HFFc6 (cell line): ENCODE results near the gene CHD1L. TPM values are rescaled to one million over a fixed set of nuclear protein-coding genes. Genes with fewer than 3 reads are reported as not detected.

ENCODE experiments used
- DNase-seq: peaks from one replicate; pipeline ENCODE4 v3.0.0-alpha.2; 2018
- H3K27ac Mint-ChIP-seq: 2 replicates; pipeline ENCODE4 v1.8.0; 2020; ENCODE audit warnings: mild to moderate bottlenecking, mixed read lengths
- H3K27me3 Mint-ChIP-seq: 2 replicates; pipeline ENCODE4 v1.8.0; 2021; ENCODE audit warnings: mild to moderate bottlenecking, moderate library complexity, mixed read lengths; ENCODE audit not compliant: insufficient read depth
- H3K36me3 Mint-ChIP-seq: 2 replicates; pipeline ENCODE4 v1.8.0; 2021; ENCODE audit warnings: low read depth, mixed read lengths
- H3K4me1 Mint-ChIP-seq: 2 replicates; pipeline ENCODE4 v1.8.0; 2020; ENCODE audit warnings: low read depth, mixed read lengths
- H3K4me3 Mint-ChIP-seq: 2 replicates; pipeline ENCODE4 v1.8.0; 2020; ENCODE audit warnings: mild to moderate bottlenecking, moderate library complexity, mixed read lengths
- H3K9me3 Mint-ChIP-seq: 2 replicates; pipeline ENCODE4 v1.8.0; 2020; ENCODE audit warnings: mild to moderate bottlenecking, mixed read lengths
- CTCF ChIP-seq: fragments of 200-600 bp; sonication (generic); IDR thresholded peaks from 2 replicates; pipeline ENCODE4 v1.5.0; 2021; ENCODE audit warnings: antibody characterized with exemption, mild to moderate bottlenecking
- total RNA-seq, 6 experiments: library from RNA; stranded (reverse); fragmentation: NEBNext Ultra II Directional; extraction: Animal tissue kit (Norgen Biotek cat#: 25700); gene quantifications; 2 replicates in 1 of 6; 3 replicates in 5 of 6; pipeline ENCODE4 v1.2.3, GENCODE V29; 2021

CHD1L gene
- total RNA-seq, 6 experiments from 2014 or later: 34.4 to 43.2 (median 38.0) TPM

GRCh38 chr1:147213271-147213670 lies 29.2 kb upstream of the CHD1L start:
- TF ChIP-seq CTCF: no peak
- Mint-ChIP-seq H3K4me1 (peaks cover 7% of the 10 kb centered on the region), H3K36me3 (no peaks in the 10 kb centered on the region), H3K27ac (no peak overlapping the region), H3K4me3 (no peak overlapping the region), H3K9me3 (no peaks in the 10 kb centered on the region), H3K27me3 (peaks cover 2% of the 10 kb centered on the region)
- no peak for DNase-seq

GRCh38 chr1:147214325-147214724 lies 28.2 kb upstream of the CHD1L start:
- no peaks in the 10 kb centered on the region for H3K9me3 Mint-ChIP-seq
- H3K27ac Mint-ChIP-seq: no peak overlapping the region
- no peaks in the 10 kb centered on the region for H3K36me3 Mint-ChIP-seq
- no peak overlapping the region for H3K4me3 Mint-ChIP-seq
- peaks cover 7% of the 10 kb centered on the region for H3K4me1 Mint-ChIP-seq
- no peak for DNase-seq
- no peak for TF ChIP-seq CTCF
- peaks cover 2% of the 10 kb centered on the region for H3K27me3 Mint-ChIP-seq

GRCh38 chr1:147214842-147215539 lies 27.5 kb upstream of the CHD1L start:
- Mint-ChIP-seq H3K4me1 (peaks cover 7% of the 10 kb centered on the region), H3K36me3 (no peaks in the 10 kb centered on the region)
- DNase-seq: no peak

GRCh38 chr1:147215540-147215916 lies 27.0 kb upstream of the CHD1L start:
- H3K4me1 Mint-ChIP-seq: peaks cover 7% of the 10 kb centered on the region
- H3K4me3 Mint-ChIP-seq: no peak overlapping the region
- no peak for DNase-seq
- H3K27ac Mint-ChIP-seq: no peak overlapping the region
- H3K9me3 Mint-ChIP-seq: no peaks in the 10 kb centered on the region
- peaks cover 2% of the 10 kb centered on the region for H3K27me3 Mint-ChIP-seq
- no peak for TF ChIP-seq CTCF
- H3K36me3 Mint-ChIP-seq: no peaks in the 10 kb centered on the region

More at GRCh38 chr1:147214842-147215539, 27.5 kb upstream of the CHD1L start:
- peaks cover 2% of the 10 kb centered on the region for H3K27me3 Mint-ChIP-seq
- no peak overlapping the region for H3K4me3 Mint-ChIP-seq
- no peak for TF ChIP-seq CTCF
- H3K27ac Mint-ChIP-seq: no peak overlapping the region
- H3K9me3 Mint-ChIP-seq: no peaks in the 10 kb centered on the region

- Mint-ChIP-seq H3K36me3 (no peaks in the 10 kb centered on the region), H3K27me3 (peaks cover 2% of the 10 kb centered on the region), H3K4me3 (no peak overlapping the region), H3K9me3 (no peaks in the 10 kb centered on the region), H3K4me1 (peaks cover 7% of the 10 kb centered on the region), H3K27ac (no peak overlapping the region)
- no peak for DNase-seq
- no peak for TF ChIP-seq CTCF
Observed at GRCh38 chr1:147216124-147216523, 26.4 kb upstream of the CHD1L start.
